ENCODE measurements around the gene RHOD. TPM values are rescaled to one million over a fixed set of nuclear protein-coding genes. Genes with fewer than 3 reads are reported as not detected.

Gene RHOD
- total and polyA plus RNA-seq, 9 of the 15 experiments (the other 6 are each of a cell fraction or from before 2014, with no cell fraction given) = not detected

DNA sequence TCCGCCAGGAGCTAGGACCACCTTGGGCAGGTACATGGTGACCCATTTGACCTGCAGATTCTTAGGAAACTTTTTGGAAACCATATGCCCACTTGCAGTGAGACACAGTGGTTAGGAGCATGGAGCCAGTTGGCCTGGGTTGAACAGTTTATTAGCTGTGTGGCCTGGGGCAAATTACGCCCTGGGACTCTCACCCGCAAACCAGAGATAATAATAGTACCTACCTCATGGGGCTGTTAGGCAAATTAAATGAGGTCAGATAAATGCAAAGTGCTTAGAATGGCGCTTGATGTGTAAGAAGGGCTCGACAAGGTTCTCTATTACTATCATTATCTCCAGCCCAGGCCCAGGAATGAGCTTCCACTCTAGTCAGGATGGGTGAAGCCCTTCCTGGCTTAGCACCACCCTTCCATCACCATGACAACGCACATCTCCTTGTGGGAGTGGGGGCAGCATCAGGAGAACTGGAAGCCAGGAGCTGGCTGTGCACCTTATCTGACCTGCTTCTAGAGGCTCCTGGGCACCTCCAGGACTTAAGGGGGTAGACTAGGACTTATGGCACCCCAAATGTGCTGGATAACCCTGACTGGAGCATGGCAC lies 28.6 kb upstream of the RHOD start:
- H3K27me3 ChIP-seq (ENCODE audit: control insufficient read depth in 2 of 2, insufficient read depth in 2 of 2, low read length in 2 of 2) = peaks cover 21 to 56% of the 10 kb centered on the region in 2 experiments; a peak in 4 of 5 replicates
- no peak overlapping the region for H3K9ac ChIP-seq (ENCODE audit: insufficient read depth in 1 of 2, low read depth in 2 of 2, low read length in 2 of 2)
- 27% methylated on average over 6 of the region's 6 CpGs for WGBS (ENCODE audit: insufficient coverage, low coverage, missing lambda C conversion rate)
- BruUV-seq (replicated peaks) = no TSS peak
- DNase-seq (ENCODE audit: extremely low read depth in 1 of 4, low spot score in 3 of 4) = peak in 2 of 4 experiments; percentile 44 to 53
- intact Hi-C loops (cut with micrococcal nuclease) (no loop called here), in situ Hi-C loops (cut with MboI) (no loop called here)
- FAIRE-seq = no peak
- H3K4me3 ChIP-seq = no peak overlapping the region
- peaks cover 0 to 16% of the 10 kb centered on the region in 2 experiments; a peak in 3 of 5 replicates for H3K4me1 ChIP-seq (replicated peaks in 1 of 2; ENCODE audit: control insufficient read depth in 2 of 2, insufficient read depth in 2 of 2, low read length in 2 of 2)
- no peaks in the 10 kb centered on the region for H3K36me3 ChIP-seq (ENCODE audit: control insufficient read depth, insufficient read depth, low read length)
- no peak for ATAC-seq
- H2AFZ ChIP-seq (ENCODE audit: low read depth, low read length) = no peak overlapping the region
- H3K4me2 ChIP-seq (ENCODE audit: insufficient read depth, low read length) = no peak overlapping the region
- no peaks in the 10 kb centered on the region for H3K79me2 ChIP-seq (ENCODE audit: control insufficient read depth, insufficient read depth, low read length)
- ChIA-PET POLR2A (interaction anchor here (0.6 to 2.1 kb wide), 3 partner anchors 9 to 295 kb away, joined by 3 to 6 read pairs (median 3); no protein-coding TSS in a partner anchor), CTCF (ENCODE audit: low intra/inter-chr PET ratio) (no interaction called here)
- no peak overlapping the region for H3K27ac ChIP-seq (ENCODE audit: extremely low read depth, low read depth, low read length)
- TF ChIP-seq SETDB1 (IDR thresholded peaks at IDR 0.05; ENCODE audit: low read length) (no peak), PML (IDR thresholded peaks at IDR 0.05; ENCODE audit: low read length) (no peak), RFX1 (IDR thresholded peaks at IDR 0.05) (peak; percentile 79)
- no peaks in the 10 kb centered on the region for H3K9me3 ChIP-seq (replicated peaks; ENCODE audit: control insufficient read depth, insufficient read depth, low read depth, low read length)
- H3K9me1 ChIP-seq (ENCODE audit: control insufficient read depth, insufficient read depth, low read length) = no peaks in the 10 kb centered on the region
- H4K20me1 ChIP-seq (replicated peaks; ENCODE audit: control insufficient read depth, insufficient read depth, low read length) = peaks cover 4% of the 10 kb centered on the region

DNA sequence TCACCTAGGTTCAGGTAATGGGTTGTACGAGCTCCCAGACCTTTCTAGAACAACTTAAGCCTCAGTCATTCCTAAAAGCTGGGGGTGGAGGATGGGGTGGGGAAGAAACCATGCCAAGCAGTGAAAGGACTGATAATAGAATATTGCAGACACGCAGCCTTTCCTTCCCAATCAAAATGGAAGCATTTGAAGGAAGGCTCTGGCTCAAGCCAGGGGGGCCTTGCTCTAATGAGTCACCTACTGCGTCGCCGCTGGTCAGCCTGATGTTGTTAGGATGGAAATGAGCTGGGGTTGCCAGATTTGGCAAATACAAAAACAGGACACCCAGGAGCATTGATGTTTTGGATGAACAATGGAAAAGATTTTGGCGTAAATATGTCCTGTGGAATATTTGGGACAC lies 27.5 kb upstream of the RHOD start:
- Histone ChIP-seq H3K9ac (ENCODE audit: insufficient read depth in 1 of 2, low read depth in 2 of 2, low read length in 2 of 2) (no peak overlapping the region), H3K4me1 (replicated peaks in 1 of 2; ENCODE audit: control insufficient read depth in 2 of 2, insufficient read depth in 2 of 2, low read length in 2 of 2) (peaks cover 0 to 11% of the 10 kb centered on the region in 2 experiments; a peak in 3 of 5 replicates), H3K9me3 (replicated peaks; ENCODE audit: control insufficient read depth, insufficient read depth, low read depth, low read length) (no peaks in the 10 kb centered on the region), H3K4me3 (no peak overlapping the region), H3K9me1 (ENCODE audit: control insufficient read depth, insufficient read depth, low read length) (no peaks in the 10 kb centered on the region), H3K36me3 (ENCODE audit: control insufficient read depth, insufficient read depth, low read length) (no peaks in the 10 kb centered on the region), H3K4me2 (ENCODE audit: insufficient read depth, low read length) (no peak overlapping the region), H2AFZ (ENCODE audit: low read depth, low read length) (no peak overlapping the region), H4K20me1 (replicated peaks; ENCODE audit: control insufficient read depth, insufficient read depth, low read length) (peaks cover 4% of the 10 kb centered on the region), H3K27ac (ENCODE audit: extremely low read depth, low read depth, low read length) (no peak overlapping the region), H3K27me3 (ENCODE audit: control insufficient read depth in 2 of 2, insufficient read depth in 2 of 2, low read length in 2 of 2) (peaks cover 27 to 65% of the 10 kb centered on the region in 2 experiments; a peak in 4 of 5 replicates), H3K79me2 (ENCODE audit: control insufficient read depth, insufficient read depth, low read length) (no peaks in the 10 kb centered on the region)
- BruUV-seq (replicated peaks) = no TSS peak
- intact Hi-C loops (cut with micrococcal nuclease) = no loop called here
- ATAC-seq = no peak
- TF ChIP-seq ZNF184 (CRISPR knock-in tag; IDR thresholded peaks at IDR 0.05) (no peak), ZNF324 (CRISPR knock-in tag; IDR thresholded peaks at IDR 0.05) (no peak), ZNF282 (CRISPR knock-in tag; IDR thresholded peaks at IDR 0.05) (no peak), FOXJ2 (tag; IDR thresholded peaks at IDR 0.05) (no peak), ZNF77 (CRISPR knock-in tag; IDR thresholded peaks at IDR 0.05) (no peak)
- TF ChIP-seq, protein P1, sequence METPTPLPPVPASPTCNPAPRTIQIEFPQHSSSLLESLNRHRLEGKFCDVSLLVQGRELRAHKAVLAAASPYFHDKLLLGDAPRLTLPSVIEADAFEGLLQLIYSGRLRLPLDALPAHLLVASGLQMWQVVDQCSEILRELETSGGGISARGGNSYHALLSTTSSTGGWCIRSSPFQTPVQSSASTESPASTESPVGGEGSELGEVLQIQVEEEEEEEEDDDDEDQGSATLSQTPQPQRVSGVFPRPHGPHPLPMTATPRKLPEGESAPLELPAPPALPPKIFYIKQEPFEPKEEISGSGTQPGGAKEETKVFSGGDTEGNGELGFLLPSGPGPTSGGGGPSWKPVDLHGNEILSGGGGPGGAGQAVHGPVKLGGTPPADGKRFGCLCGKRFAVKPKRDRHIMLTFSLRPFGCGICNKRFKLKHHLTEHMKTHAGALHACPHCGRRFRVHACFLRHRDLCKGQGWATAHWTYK (CRISPR knock-in tag; IDR thresholded peaks at IDR 0.05) = no peak
- in situ Hi-C loops (cut with MboI) = no loop called here
- FAIRE-seq = no peak
- ChIA-PET CTCF (ENCODE audit: low intra/inter-chr PET ratio) (no interaction called here), POLR2A (interaction anchor here (0.9 kb wide), 1 partner anchor 9 kb away, joined by 3 read pairs; no protein-coding TSS in a partner anchor)
- no peak for DNase-seq (ENCODE audit: extremely low read depth in 1 of 4, low spot score in 3 of 4)
- 0% methylated on average over 6 of the region's 6 CpGs for WGBS (ENCODE audit: insufficient coverage, low coverage, missing lambda C conversion rate)

Data from K562 (cell line).